Hepatocyte (in vitro differentiated cells): ENCODE measurements around the gene TMEM26.

Experiments
- EZH2 ChIP-seq: fragments of 200-600 bp; sonication (generic); IDR thresholded peaks from 2 replicates; pipeline ENCODE4 v1.6.1; 2016; ENCODE audit warnings: antibody characterized with exemption, mild to moderate bottlenecking, borderline replicate concordance
- EZH2phosphoT487 ChIP-seq: fragments of 200-600 bp; sonication (generic); IDR thresholded peaks from one replicate; pipeline ENCODE4 v1.6.1; 2018; ENCODE audit warnings: antibody characterized with exemption, mild to moderate bottlenecking, low read depth, moderate library complexity; ENCODE audit not compliant: unreplicated experiment, severe bottlenecking
- TF ChIP-seq, protein P1 (sequence below): fragments of 200-600 bp; sonication (generic); IDR thresholded peaks from 2 replicates; pipeline ENCODE4 v1.5.1; 2016; ENCODE audit warnings: antibody characterized with exemption, mild to moderate bottlenecking; ENCODE audit not compliant: poor library complexity

DNA sequence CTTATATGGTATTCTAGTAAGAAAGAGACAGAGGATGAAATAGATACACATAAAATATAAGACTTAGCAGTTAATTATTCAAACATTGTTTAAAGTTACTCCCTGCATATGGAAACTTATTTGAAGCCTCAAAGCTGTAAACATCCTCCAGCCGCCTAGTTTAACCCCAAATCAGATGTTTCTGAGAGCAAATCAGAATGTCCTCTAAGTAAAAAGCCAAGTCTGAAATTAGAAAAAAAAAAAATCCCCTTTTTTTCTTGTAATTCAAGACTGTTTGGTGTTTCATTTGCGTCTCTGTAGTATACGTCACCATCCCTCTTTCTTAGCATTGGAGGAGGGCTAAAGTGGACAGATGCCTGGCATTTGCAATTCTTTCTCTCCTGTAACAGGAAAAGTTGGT is 46.4 kb downstream of the TMEM26 start:
- TF ChIP-seq, protein P1, sequence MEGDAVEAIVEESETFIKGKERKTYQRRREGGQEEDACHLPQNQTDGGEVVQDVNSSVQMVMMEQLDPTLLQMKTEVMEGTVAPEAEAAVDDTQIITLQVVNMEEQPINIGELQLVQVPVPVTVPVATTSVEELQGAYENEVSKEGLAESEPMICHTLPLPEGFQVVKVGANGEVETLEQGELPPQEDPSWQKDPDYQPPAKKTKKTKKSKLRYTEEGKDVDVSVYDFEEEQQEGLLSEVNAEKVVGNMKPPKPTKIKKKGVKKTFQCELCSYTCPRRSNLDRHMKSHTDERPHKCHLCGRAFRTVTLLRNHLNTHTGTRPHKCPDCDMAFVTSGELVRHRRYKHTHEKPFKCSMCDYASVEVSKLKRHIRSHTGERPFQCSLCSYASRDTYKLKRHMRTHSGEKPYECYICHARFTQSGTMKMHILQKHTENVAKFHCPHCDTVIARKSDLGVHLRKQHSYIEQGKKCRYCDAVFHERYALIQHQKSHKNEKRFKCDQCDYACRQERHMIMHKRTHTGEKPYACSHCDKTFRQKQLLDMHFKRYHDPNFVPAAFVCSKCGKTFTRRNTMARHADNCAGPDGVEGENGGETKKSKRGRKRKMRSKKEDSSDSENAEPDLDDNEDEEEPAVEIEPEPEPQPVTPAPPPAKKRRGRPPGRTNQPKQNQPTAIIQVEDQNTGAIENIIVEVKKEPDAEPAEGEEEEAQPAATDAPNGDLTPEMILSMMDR = no peak
- TF ChIP-seq EZH2 (no peak), EZH2phosphoT487 (no peak)
